RPMI8226 (cell line): ENCODE measurements around the gene NPC2.
A peak's percentile ranks its signal among the peaks of the same experiment; 100 is the strongest.

Experiments used
- DNase-seq: peaks from one replicate; pipeline ENCODE4 v3.0.0-alpha.2; 2015

Gene NPC2

GRCh38 chr14:74501691-74502090, 8.6 kb upstream of the NPC2 start:
- DNase-seq: no peak

GRCh38 chr14:74501135-74501614, 8.1 kb upstream of the NPC2 start:
- peak; percentile 39 for DNase-seq

- no peak for DNase-seq
Observed at GRCh38 chr14:74500417-74501134, 7.5 kb upstream of the NPC2 start.

GRCh38 chr14:74495356-74495755, 2.3 kb upstream of the NPC2 start:
- no peak for DNase-seq

GRCh38 chr14:74493343-74494261, 497 bp upstream of the NPC2 start, which contains the start of gene ISCA2:
Gene ISCA2, plus strand, starts transcription at chr14:74493765. Its CDS starts 10 bp downstream, at chr14:74493775.
- peak; percentile 97 for DNase-seq

GRCh38 chr14:74491956-74492775, 939 bp downstream of the NPC2 start:
- peak; percentile 60 for DNase-seq

GRCh38 chr14:74490486-74490885, 2.6 kb downstream of the NPC2 start:
- no peak for DNase-seq

GRCh38 chr14:74488786-74489397, 4.2 kb downstream of the NPC2 start:
- peak; percentile 71 for DNase-seq

- no peak for DNase-seq
Observed at GRCh38 chr14:74486164-74486563, 6.9 kb downstream of the NPC2 start.

GRCh38 chr14:74483321-74483720, 9.8 kb downstream of the NPC2 start:
- no peak for DNase-seq

- DNase-seq: no peak
Observed at GRCh38 chr14:74482571-74482970, 10.5 kb downstream of the NPC2 start.

- DNase-seq: no peak
Observed at GRCh38 chr14:74480046-74480445, 13.1 kb downstream of the NPC2 start.

GRCh38 chr14:74478996-74479635, 14.0 kb downstream of the NPC2 start:
- no peak for DNase-seq

GRCh38 chr14:74476607-74477006, 16.5 kb downstream of the NPC2 start:
- DNase-seq: no peak

GRCh38 chr14:74476107-74476506, 17.0 kb downstream of the NPC2 start:
- DNase-seq: no peak

GRCh38 chr14:74475678-74476077, 17.4 kb downstream of the NPC2 start:
- no peak for DNase-seq

GRCh38 chr14:74474376-74474775, 18.7 kb downstream of the NPC2 start:
- no peak for DNase-seq

GRCh38 chr14:74472601-74473000, 20.5 kb downstream of the NPC2 start:
- DNase-seq: no peak

- no peak for DNase-seq
Observed at GRCh38 chr14:74469548-74470518, 23.3 kb downstream of the NPC2 start.

- DNase-seq: no peak
Observed at GRCh38 chr14:74468513-74468912, 24.6 kb downstream of the NPC2 start.

- no peak for DNase-seq
Observed at GRCh38 chr14:74465335-74465734, 27.8 kb downstream of the NPC2 start.
